Fibroblast of lung (primary cell): ENCODE measurements around the gene KIAA1755. TPM values are rescaled to one million over a fixed set of nuclear protein-coding genes. Genes with fewer than 3 reads are reported as not detected.

Source experiments
- DNase-seq, 2 donors: peaks; one replicate each; pipeline versions ENCODE4 v3.0.0 to v3.0.0-alpha.2; 2010; ENCODE audit warnings: low read depth in 2 of 2
- H2AFZ ChIP-seq: 2 replicates; pipeline ENCODE4 v1.5.1; 2012; ENCODE audit warnings: low read length, control low read depth, inconsistent platforms
- H3K27ac ChIP-seq: 2 replicates; pipeline ENCODE4 v1.5.1; 2011; ENCODE audit warnings: low read length, control low read depth; ENCODE audit not compliant: insufficient read depth
- H3K27me3 ChIP-seq: 2 replicates; pipeline ENCODE4 v1.5.1; 2011; ENCODE audit warnings: mild to moderate bottlenecking, low read length; ENCODE audit not compliant: control insufficient read depth, insufficient read depth
- H3K36me3 ChIP-seq: 2 replicates; pipeline ENCODE4 v1.5.1; 2011; ENCODE audit warnings: low read length; ENCODE audit not compliant: control insufficient read depth, insufficient read depth
- H3K4me1 ChIP-seq: 2 replicates; pipeline ENCODE4 v1.5.1; 2011; ENCODE audit warnings: low read length; ENCODE audit not compliant: control insufficient read depth, insufficient read depth; ENCODE audit errors: extremely low read depth
- H3K4me2 ChIP-seq: 2 replicates; pipeline ENCODE4 v1.5.1; 2011; ENCODE audit warnings: low read length, control low read depth; ENCODE audit not compliant: insufficient read depth; ENCODE audit errors: extremely low read depth
- H3K4me3 ChIP-seq, 4 experiments: fragments of 200-600 bp in 1 of 4; sonication (generic) in 1 of 4; replicated peaks in 1 of 4; 2 replicates each; pipeline ENCODE4 v1.5.1; 2011 to 2016; ENCODE audit warnings: low read length in 4 of 4, low read depth in 3 of 4, mild to moderate bottlenecking in 3 of 4, control low read depth in 2 of 4, inconsistent platforms in 1 of 4, mixed read lengths in 1 of 4; ENCODE audit not compliant: insufficient read depth in 1 of 4; ENCODE audit errors: control extremely low read depth in 1 of 4
- H3K79me2 ChIP-seq: 2 replicates; pipeline ENCODE4 v1.5.1; 2012; ENCODE audit warnings: mild to moderate bottlenecking, low read length, inconsistent platforms; ENCODE audit not compliant: control insufficient read depth, insufficient read depth
- H3K9ac ChIP-seq: 2 replicates; pipeline ENCODE4 v1.5.1; 2011; ENCODE audit warnings: mild to moderate bottlenecking, low read length, control low read depth; ENCODE audit not compliant: insufficient read depth
- H3K9me3 ChIP-seq: 2 replicates; pipeline ENCODE4 v1.5.1; 2012; ENCODE audit warnings: low read depth, low read length; ENCODE audit not compliant: control insufficient read depth, insufficient read depth
- H4K20me1 ChIP-seq: 2 replicates; pipeline ENCODE4 v1.5.1; 2011; ENCODE audit warnings: low read length; ENCODE audit not compliant: control insufficient read depth, insufficient read depth; ENCODE audit errors: extremely low read depth
- CTCF ChIP-seq, 2 donors: IDR thresholded peaks in 1 of 2; conservative IDR thresholded peaks in 1 of 2; 1 replicate in 1 of 2; 2 replicates in 1 of 2; pipeline ENCODE4 v1.5.1; 2011 to 2012; ENCODE audit warnings: low read length in 2 of 2, control low read depth in 1 of 2, inconsistent platforms in 1 of 2, low read depth in 1 of 2, mild to moderate bottlenecking in 1 of 2
- EZH2 ChIP-seq: IDR thresholded peaks from 2 replicates; pipeline ENCODE4 v1.5.1; 2012; ENCODE audit warnings: low read length, control low read depth, mild to moderate bottlenecking; ENCODE audit errors: missing control alignments
- polyA plus RNA-seq, 2 donors: library from polyadenylated mRNA; depleted of rRNA in 1 of 2; stranded (reverse) in 1 of 2; unstranded in 1 of 2; fragments of >200 nt; gene quantifications; 2 replicates each; pipeline ENCODE4 v1.2.1, GENCODE V29; 2011 to 2012; ENCODE audit warnings: missing spikeins in 1 of 2
- total RNA-seq: library from RNA; depleted of rRNA; stranded (reverse); fragments of >200 nt; gene quantifications from 2 replicates; pipeline ENCODE4 v1.2.1, GENCODE V29; 2014

The KIAA1755 gene
- total and polyA plus RNA-seq, 2 donors (not counting 1 experiment from before 2014, with no cell fraction given) = 0.60 to 2.8 TPM

GRCh38 chr20:38161412-38161774 is 99.1 kb downstream of the KIAA1755 start:
- H4K20me1 ChIP-seq = no peaks in the 10 kb centered on the region
- H3K9me3 ChIP-seq = no peaks in the 10 kb centered on the region
- H3K9ac ChIP-seq = no peak overlapping the region
- no peak overlapping the region for H3K27ac ChIP-seq
- no peaks in the 10 kb centered on the region for H3K27me3 ChIP-seq
- H3K4me2 ChIP-seq = no peak overlapping the region
- H2AFZ ChIP-seq = no peak overlapping the region
- H3K4me1 ChIP-seq = peaks cover 26% of the 10 kb centered on the region
- peaks cover 7% of the 10 kb centered on the region for H3K79me2 ChIP-seq
- peaks cover 6% of the 10 kb centered on the region for H3K36me3 ChIP-seq
- no peak for DNase-seq
- H3K4me3 ChIP-seq = no peak overlapping the region
- TF ChIP-seq EZH2 = no peak
- TF ChIP-seq CTCF (conservative IDR thresholded peaks at IDR 0.05 in 1 of 2, IDR thresholded peaks at IDR 0.05 in 1 of 2; ENCODE audit: low read depth in 1 of 2, low read length in 2 of 2) = no peak

Other genes with a start within 250 kb of the KIAA1755 start
- 15.9 and 20.0 TPM in 2 replicates for gene TTI1, start 227.3 kb downstream of the KIAA1755 start, total RNA-seq
- 12.6 and 17.9 TPM in 2 replicates for gene TTI1, start 227.3 kb downstream of the KIAA1755 start, polyA plus RNA-seq
- 21.1 and 23.8 TPM in 2 replicates for gene RPRD1B, start 227.0 kb downstream of the KIAA1755 start, total RNA-seq
- gene RPRD1B, start 227.0 kb downstream of the KIAA1755 start, polyA plus RNA-seq = 17.5 and 23.9 TPM in 2 replicates
- 58.6 and 103 TPM in 2 replicates for gene TGM2, start 95.5 kb downstream of the KIAA1755 start, total RNA-seq
- 129 and 238 TPM in 2 replicates for gene TGM2, start 95.5 kb downstream of the KIAA1755 start, polyA plus RNA-seq
- gene BPI, start 43.4 kb upstream of the KIAA1755 start, total RNA-seq = not detected in 2 replicates
- gene BPI, start 43.4 kb upstream of the KIAA1755 start, polyA plus RNA-seq = 0.10 TPM in 1 of 2 replicates, not detected in the other
- under 0.01 and 0.17 TPM in 2 replicates for gene LBP, start 85.7 kb upstream of the KIAA1755 start, total RNA-seq
- gene LBP, start 85.7 kb upstream of the KIAA1755 start, polyA plus RNA-seq = 0.08 TPM in 1 of 2 replicates, not detected in the other
- 5.4 and 10.6 TPM in 2 replicates for gene SNHG17, start 174.6 kb upstream of the KIAA1755 start, total RNA-seq
- gene SNHG17, start 174.6 kb upstream of the KIAA1755 start, polyA plus RNA-seq = 15.0 and 50.2 TPM in 2 replicates
- 22.1 and 31.4 TPM in 2 replicates for gene RALGAPB, start 212.1 kb upstream of the KIAA1755 start, total RNA-seq
- gene RALGAPB, start 212.1 kb upstream of the KIAA1755 start, polyA plus RNA-seq = 15.6 and 19.5 TPM in 2 replicates